H4 (cell line): ENCODE measurements around the gene FSD1L. TPM values are rescaled to one million over a fixed set of nuclear protein-coding genes. Genes with fewer than 3 reads are reported as not detected.
A peak's percentile ranks its signal among the peaks of the same experiment; 100 is the strongest.

Source experiments
- DNase-seq: peaks from one replicate; pipeline ENCODE4 v3.0.0-alpha.2; 2015; ENCODE audit warnings: low spot score
- total RNA-seq: library from RNA; depleted of rRNA; stranded (reverse); fragments of >200 nt; shearing (Covaris generic); gene quantifications from 2 replicates; pipeline ENCODE4 v1.2.3, GENCODE V29; 2014

The FSD1L gene
- total RNA-seq, 1 experiment from 2014 or later = 1.0 TPM

DNA sequence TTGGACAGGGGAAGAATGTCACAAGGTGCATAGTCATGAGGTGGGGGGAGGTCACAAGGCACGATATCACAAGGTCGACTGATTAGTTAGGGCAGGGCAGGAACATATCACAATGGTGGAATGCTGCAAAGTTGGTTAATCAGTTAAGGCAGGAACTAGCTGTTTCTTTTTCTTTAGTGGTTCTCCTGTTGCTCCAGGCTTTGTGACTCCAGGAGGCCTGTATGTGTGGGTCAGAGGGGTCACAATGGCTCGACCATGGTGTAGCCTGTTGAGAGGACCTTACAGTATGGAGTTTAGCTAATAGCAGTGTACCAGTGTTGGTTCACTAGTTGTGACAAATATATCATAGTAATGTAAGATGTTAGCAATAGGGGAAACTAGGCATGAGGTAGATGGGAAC is 12.4 kb upstream of the FSD1L start:
- no peak for DNase-seq

DNA sequence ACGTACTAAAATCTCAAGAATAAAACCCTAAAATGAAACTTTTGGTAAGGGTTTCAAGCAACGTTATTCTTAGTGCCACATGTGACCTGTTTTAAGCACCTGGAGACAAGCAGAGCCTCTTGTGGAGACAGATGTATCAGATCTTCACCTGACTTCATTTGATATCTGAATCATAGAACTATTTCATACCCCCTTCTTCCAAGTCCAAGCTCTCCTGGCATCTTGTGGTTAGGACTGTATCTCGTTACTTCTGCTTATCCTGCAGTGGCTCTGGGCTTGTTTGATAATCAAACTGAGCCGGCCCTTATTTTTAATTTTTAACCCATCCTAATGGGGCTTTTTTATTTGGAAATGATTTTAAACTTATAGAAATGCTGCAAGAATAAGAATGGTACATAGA is 11.1 kb upstream of the FSD1L start:
- no peak for DNase-seq

DNA sequence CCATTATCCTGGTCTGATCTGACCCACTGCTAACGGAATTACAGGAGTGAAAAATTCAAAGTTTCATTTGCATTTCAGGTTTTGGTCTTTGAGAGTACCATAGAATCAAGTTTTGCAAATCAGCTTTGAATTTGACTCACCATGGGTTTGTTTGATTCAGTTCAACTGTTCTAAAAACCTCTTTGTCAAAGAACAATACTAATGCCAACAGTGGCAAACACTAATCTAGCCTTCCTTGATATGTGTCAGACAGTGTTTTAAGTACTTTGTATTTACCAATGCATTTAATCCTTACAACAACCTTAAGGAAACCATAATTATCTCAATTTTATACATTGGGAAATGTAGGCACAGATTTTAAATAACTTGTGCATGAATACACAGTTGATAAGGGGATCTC is 10.1 kb upstream of the FSD1L start:
- DNase-seq = no peak

DNA sequence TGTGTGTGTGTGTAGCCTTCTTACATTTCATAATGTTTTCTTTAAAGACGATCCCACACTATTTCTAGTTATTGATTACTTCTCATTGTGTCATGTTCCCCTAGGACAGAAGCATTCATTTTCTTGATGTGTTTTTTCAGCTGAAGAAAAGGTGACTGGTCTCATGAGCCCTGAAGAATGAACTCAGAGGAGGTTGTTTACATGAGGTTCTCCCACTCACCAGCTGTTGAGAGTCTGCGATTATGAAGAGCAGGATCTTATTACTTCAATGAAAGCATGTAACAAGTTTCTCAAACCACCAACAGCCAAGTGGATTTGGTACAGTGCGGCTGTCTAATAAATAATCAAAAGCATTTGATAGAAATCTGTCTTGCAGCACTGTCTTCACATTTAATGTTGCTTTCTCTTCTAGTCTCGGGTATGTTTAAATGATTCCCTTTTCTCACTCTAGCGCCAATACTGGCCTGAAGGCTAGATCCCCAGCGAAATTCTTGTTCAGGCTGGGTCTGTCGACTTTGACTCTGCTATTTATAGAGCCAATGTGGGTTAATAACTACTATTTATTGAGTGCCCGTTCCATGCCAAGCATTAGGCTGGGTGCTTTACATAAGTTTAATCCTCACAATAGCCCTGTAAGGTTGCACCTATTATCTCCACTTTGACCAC is 9.6 kb upstream of the FSD1L start:
- peak; percentile 67 for DNase-seq

DNA sequence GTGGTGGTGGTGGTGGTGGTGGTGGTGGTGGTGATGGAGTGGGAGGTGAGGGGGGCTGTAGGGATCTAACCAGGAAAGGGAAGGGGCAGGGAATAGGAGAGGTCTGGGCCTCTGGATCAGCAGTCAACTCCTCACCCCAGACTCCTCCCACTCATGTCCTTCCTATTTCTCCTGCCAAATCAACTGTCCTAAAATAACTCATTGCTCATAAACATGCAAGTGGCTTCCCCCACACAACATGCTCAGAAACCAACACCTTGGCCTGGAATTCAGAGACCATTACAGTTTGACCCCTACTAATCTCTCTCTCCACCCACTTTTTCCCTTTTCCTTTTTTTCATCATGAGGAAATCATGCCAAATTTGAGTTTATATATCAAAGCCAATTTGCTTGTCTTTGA is 8.4 kb upstream of the FSD1L start:
- DNase-seq = peak; percentile 34

DNA sequence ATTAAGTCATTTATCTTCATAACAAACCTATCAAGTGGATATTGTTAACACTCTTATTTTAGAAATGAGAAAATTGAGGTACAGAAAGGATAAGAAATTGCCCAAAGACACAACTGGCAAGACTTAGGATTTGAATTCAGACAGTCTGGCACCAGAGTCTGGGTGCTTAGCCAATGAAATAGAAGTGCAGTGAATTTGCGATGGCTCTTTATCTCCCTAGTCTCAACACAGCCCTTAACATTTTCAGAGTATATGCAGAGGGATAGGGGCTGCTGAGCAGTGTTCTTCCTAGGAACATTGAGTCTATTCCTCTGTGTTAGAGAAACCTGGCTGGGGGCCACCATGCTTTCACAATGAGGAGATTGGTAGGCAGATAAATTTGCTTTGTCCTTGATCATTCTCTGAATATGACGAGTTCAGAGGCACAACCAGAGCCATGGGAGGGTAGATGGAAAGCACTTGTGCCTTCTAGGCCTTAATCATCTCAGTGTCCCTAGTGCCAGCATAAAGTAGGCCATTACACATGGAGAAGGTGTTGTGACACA is 6.1 kb upstream of the FSD1L start:
- DNase-seq = no peak

DNA sequence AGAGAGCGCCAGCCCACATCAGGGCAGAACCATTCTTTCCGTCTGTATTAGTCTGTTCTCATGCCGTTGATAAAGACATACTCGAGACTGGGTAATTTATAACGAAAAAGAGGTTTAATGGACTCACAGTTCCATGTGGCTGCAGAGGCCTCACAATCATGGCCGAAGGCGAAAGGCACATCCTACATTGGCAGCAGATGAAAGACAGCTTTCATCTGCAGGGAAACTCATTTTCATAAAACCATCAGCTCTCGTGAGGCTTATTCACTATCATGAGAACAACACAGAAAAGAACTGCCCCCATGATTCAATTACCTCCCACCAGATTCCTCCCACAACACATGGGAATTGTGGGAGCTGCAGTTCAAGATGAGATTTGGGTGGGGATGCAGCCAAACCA is 4.7 kb upstream of the FSD1L start:
- no peak for DNase-seq

DNA sequence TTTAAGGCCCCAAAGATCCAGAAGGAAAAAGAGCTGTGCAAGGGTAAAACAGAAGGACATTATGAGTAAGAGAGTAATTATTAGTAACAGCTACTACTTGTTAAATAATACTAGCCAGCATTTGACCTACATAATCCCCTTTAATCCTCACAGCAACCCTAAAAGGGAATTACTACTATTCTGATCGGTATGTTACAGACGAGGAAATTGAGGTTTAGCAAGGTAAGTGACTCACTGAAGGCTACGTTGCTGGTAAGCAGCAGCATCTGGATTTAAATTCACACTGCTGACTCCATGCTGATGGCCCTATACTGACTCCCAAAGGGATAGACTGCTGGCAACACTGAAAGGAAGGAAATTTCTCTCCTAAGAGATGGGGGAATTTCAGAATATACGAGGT is 3.7 kb upstream of the FSD1L start:
- no peak for DNase-seq

DNA sequence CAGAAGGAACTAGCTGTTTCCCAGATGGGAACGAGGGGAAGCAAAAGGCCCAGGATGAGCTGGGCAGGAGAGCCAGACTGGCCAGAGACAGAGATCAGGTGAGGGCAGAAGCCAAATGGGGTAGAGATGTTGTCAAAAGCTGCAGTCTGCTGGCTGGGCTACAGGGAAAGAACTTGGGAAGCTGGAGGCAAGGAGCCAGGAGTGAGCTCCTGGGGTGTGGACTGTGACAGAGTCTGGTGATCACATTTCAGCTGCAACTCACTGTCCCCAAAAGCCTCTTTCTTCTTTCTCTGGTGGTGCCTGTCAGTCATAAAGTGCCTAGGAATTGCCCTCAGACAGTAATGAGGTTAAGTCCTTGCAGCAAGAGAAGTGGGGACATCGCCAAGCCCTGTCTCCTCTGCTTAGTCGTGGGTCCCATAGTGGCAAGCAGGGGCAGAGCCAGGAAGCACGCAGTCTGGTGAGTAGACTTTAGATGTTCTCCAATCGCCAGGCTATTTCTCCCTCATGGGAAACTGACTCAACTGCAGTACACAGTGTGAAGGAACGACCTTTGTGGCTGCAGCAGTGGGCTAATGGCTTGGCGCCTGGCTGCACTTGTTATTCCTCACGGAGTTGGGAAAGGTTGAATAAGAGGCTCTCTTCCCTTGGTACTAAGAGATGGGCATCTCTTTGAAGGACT is 2.5 kb upstream of the FSD1L start:
- DNase-seq = no peak

DNA sequence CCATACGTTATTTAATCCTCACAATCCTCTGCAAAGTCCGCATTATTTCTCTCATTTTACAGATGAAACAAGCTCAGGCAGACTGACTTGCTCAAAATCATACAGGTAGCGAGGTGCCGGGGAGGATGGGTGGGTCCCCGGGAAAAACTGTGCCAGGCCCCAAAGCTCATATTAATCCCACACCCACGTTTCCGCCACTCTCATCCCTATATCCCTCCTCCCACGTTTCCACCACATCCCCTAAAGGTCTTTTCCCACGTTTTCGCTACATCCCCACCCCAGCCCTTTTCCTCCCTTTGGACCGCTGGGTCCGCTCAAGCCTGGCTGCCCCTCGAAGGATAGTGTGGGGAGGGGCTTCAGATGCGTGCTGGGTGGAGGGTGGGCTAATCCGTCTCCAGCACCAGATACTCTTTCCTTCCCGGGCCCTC is 434 bp upstream of the FSD1L start:
- DNase-seq = no peak

DNA sequence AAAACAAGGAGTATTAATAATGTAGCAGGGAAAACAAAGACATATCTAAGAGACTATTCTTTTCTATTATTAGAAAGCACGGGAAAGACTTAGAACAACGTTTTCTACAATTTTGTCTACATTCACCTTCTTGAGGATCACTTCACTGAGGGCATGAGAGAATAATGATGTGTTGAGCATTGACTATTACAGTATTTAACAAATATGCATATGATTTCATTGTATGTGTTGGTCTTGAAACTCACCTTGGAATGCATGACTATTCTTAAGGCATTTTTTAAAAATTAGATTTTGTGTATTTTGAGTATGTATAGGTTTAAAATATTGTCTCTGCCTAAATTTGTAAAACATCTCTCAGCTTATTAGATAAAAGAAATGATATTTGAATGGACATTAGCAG is 1.2 kb downstream of the FSD1L start:
- DNase-seq = no peak

DNA sequence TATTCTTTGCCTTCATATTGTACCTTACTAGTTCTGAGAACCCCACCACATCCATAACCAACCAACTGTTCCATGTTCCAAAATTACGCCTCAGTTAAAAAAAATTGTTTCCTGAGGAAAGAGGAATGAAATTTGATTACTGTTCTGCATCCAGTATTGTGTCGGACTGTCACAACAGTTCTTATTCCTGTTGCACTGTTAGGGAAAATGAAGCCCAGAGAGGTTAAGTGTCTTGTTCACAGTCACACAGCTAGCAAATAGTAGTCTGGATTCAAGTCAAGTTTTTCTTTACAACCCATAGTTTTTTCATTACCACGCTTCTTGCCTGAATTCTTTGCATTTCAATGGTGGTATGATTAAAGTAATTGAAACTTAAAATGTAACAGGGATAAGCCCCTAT is 4.4 kb downstream of the FSD1L start:
- DNase-seq = no peak

DNA sequence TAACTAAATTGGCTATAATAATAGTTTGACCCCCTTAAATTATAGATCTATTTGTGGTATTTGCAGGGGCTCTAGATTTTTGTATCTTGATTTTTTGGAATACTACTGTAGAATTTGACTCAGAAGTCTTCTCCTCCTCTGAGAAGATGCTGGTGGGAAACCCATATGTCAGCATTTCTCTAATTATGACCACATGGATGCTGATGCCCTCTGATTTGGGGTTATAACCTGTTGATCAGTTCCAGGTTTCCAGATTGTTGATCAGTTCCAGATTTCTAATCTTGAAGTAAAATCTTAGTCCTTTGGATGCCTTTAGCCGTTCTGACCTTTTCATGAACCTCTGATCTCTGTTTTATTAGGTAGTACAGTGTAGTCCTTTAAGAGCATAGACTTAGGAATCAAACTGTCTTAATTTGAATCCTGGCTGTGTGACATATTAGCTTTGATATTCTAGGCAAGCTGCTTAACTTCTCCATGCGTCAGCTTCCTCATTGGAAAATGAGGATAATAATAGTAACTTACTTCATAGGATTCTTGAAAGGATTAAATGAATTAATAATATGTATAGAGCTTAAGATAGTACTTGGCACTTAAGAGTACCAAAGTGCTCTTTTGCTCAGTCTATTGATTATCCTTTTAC is 8.1 kb downstream of the FSD1L start:
- no peak for DNase-seq

DNA sequence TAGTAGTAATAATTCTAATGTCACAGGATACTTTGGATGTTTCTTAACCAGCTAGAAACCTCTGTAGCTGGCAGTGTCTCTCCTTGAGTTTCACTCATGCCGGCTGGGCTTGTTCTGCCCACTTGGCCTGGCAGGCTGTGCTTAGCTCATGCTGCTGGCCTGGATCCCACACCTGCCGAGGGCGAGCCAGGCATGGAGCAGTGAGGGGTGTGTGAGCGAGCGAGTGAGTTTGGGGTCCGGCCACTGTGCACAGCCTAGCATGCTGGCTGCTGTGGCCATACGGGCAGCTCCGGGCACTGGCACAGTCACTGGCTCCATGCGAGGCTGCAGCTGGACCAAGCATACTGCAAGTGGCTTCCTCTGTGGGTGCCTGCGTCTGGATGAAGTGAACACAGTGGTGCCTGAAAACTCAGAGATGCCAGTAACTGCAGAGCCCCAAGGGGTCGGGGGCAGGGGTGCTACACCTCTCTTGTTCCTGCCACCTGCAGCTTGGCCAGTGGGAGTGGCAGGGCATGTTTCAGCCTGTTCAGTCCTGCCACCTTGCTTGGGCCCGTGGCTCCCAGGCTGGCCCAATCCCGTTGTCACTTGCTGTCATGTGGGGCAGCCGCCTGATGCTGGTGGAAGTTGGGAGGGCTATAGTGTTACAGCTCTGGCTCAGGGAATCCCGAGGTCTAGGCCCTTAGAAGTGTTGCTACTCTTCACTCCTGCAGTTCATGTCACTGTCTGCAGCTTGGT is 9.9 kb downstream of the FSD1L start:
- no peak for DNase-seq

DNA sequence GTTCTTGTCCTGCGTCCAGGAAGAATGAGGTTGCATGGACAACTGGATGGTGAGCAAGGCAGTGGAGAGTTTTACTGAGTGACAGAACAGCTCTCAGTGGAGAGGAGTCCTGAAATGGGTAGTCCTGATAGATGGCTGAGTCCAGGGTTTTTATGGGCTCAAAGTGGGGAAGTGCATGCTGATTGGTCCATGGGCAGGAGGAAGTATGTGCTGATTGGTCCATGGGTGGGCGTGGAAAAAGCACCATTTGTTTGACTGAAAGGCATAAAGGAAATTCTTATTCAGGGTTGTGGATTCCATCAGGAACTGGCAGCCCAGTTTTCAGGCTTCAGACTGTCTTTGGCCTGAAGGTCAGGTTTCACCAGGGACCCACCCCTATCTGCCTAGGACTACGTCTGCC is 10.6 kb downstream of the FSD1L start:
- no peak for DNase-seq

DNA sequence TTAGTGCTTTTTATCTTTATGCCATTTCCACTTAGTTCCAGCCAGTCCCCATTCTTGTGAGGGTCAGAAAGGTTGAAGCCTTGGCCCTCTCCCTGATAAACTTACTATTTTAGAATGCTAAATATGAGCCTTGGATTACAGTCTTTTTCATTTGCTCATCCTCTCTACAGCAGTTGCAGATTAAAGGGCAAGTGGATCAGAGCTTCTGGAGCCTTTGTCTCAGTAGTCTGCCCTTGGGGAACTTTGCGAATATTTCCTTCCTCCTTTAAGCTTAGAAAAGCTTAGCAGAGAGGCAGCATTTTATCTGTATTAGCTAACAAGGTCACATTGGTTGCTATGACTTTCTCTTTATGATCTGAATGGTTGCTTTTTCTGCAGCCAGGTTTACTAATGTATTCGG is 11.5 kb downstream of the FSD1L start:
- DNase-seq = no peak

DNA sequence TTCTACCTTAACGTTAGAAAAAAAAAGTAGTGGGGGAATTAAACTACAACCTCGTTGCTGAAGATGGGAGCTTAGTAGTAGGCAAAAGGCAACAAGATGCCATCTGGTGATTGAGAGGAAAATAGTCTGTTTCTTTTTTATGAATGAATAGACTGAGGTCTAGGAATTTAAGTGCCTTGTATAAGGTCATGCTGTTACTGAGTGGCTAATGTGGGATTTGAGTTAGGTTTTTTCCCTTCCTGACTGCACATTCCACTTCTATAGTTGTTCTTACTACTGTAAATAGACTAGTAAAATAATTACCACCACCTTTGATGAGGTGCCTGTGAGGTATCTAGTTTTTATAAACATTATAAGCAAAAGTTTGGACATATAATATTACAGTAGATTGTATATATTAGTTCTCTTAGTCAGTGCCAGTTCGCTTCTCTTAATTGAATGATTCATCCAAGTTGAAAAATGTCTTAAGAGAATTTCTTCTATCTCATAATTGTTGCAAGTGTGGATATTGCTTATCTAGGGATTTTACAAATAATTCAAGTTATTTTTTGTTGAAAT is 19.1 kb downstream of the FSD1L start:
- DNase-seq = no peak

DNA sequence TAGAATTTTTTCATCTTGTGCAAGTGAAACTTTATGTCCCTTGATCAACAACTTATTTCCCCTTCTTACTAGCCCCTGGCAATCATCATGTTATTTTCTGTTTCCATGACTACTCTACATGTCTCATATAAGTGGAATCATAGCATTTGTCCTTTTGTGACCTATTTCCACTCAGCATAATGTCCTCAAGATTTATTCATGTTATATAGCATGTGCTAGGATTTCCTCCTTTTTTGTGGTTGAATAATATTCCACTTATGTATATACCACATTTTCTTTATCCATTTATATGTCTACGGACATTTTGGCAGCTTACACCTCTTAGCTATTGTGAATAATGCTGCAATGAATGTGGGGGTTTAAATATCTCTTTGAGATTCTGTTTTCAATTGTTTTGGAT is 21.0 kb downstream of the FSD1L start:
- no peak for DNase-seq

DNA sequence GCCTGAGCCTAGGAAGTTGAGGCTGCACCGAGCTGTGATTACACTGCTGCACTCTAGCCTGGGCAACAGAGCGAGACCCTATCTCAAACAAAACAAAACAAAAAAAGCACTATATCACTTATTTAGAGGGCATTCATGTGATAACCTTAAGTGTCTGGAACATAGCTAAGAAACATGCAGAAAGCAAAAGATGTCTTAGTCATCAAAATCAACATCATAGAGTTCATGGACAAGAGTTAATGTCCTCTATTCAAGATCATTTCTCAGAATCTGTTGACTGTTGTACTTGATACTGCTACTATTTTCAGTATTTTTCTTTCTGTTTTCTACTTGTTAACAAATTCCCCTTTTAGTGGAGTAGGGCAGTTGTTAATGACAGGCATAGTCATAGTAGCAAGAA is 25.4 kb downstream of the FSD1L start:
- no peak for DNase-seq

DNA sequence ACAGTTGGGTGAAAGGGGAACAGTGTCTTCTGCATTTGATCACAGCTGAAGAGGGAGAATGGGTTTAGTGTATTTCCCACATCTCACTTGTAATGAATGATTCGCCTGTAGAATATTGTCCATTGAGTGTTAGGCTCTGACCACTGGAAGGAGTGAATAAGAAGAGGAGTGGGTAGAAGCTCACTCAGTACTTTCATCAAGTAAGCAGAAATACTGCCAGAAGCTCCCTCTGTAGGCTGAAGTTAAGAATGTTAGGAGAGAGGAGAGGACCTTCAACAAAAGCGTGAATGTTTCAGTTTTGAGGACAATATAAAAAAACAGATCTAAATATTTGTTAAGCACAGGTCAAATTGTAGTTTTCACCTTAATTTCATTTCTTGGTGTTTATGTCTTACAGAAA is 27.5 kb downstream of the FSD1L start:
- DNase-seq = peak; percentile 21

DNA sequence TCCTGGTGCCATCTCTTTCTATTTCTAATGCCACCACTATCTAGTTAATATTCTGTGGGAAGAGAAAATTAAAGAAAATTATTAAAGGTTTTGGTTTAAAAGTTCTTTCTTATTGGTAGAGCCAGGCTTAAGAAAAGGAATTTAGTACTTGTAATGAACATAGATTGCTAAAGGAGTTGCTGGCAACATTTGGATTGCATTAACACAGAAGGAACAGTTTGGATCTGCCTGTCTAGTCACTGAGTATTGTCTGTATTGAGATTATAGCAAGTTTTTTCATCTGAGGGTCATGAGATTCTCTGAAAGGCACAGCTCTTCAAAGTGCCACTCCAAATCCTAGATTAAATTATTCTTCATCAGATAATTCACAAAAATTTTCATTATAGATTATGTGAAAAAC is 32.0 kb downstream of the FSD1L start:
- DNase-seq = no peak

DNA sequence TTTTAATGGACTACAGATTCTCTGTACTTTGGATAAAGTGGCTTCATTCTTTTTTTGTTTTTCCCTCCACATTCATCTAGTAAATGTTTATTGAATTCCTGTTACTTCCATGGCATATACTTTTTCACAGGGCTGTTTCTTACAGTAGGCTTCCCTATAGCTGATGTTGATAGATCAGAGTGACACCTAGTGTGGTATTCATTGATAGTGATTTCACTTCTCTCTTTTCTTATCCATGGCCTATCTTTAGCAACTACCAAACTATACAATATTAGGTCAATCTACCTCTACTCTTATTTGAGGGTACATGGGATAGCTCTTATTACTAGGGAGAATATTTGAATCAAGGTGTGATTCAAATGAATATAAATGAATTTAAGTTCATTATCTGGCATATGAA is 35.8 kb downstream of the FSD1L start:
- no peak for DNase-seq
